Suppressor macrophage treated with lipopolysaccharide for 4 hours (primary cell): ENCODE measurements around the gene MPI.

Source experiments
- DNase-seq: peaks from one replicate; pipeline ENCODE4 v3.0.0-alpha.2; 2020

The MPI gene

GRCh38 chr15:74889883-74890664 lies at the start of gene MPI:
MPI (plus strand) TSS chr15:74890042; CDS start chr15:74890074, 32 bp downstream.
- DNase-seq: peak; percentile 89

GRCh38 chr15:74840851-74841775 lies 48.7 kb upstream of the MPI start:
- no peak for DNase-seq

DNA sequence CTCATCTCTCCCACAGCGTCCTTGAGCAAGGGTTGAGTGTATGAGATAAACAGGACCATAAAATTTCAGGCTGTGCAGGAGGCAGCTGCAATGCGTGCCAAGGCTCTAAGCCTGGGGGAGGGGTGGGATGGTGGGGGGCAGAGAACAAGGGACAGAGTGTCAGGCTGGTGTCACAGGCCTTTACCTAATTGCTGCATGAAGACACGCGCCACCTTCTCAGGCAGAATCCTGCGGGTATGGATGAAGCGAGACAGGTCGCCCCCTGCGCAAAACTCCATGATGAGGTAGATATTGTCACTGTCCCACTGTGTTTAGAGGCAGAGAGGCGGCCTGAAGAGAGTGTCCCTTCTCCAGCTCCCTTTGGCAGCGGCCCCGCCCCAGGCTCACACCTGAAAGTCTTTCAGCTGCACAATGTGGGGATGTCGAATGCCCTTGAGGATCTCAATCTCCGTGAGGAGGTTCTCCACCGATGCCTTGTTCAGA lies 47.9 kb upstream of the MPI start:
- DNase-seq: no peak

DNA sequence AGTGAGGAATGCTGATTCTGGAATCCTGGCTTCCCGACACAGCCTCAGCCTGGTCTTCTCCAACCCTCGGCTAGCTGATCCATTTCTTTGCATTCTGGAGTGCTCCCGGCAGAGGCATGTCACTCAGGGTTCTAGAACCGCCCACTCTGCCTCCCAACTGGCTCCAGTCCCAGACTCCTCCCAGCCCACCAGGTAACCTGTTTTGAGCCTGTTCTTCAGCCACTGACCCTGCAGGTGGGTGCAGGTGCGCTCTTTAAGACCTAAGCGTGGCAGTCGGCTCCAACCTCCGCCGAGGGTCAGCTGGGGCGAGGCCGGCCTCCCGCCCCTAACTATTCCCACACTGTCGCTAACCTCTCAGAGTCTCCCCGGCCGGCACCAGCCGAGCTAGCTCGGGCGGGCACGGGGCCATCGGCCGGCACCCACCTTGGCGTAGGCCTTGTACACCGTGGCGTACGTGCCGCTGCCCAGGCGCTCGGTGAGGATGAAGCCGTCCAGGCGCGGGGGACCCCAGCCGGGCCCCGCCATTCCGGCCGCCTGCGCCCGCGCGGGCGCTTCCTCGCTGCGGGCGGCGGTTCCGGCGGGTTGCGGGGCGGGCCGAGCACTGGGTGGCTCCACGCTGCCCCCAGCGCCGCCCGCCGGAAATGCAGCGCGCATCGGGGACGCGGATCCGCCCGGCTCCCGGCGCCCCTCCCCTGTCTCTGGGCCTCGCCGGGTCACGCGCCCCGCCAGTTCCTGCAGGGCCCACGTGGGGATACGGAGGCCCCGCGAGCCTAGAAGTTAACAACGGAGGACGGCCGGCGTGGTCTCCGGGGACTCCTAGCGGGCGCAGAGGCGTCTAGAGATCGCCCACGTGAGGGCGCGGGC lies 47.0 kb upstream of the MPI start, which contains the start of gene ULK3:
TSS of gene ULK3 (minus strand) at position 576 of the 864 bp plus-strand sequence. CDS start at position 525, 51 bp downstream.
- DNase-seq: peak; percentile 96

DNA sequence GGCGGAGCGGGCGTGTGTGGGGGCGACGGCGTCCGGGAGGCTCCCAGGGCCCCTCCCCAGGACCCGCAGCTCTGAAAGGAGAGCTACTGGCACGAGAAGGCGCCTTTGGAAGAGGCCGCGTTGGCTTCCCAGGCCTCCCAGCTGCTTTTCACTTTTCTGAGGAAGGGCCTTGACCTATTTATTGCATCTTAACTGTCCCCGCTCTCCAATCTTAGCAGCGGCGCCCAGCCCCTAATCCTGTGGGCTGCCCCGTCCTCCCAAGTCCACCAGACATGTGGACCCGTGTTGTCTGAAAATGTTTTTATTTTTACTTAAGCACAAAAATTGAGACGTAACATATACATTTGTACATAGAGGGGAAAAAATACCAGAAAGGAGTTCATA lies 46.4 kb upstream of the MPI start:
- DNase-seq: no peak

- no peak for DNase-seq
These were observed 45.9 kb upstream of the MPI start for GRCh38 chr15:74843891-74844299.

DNA sequence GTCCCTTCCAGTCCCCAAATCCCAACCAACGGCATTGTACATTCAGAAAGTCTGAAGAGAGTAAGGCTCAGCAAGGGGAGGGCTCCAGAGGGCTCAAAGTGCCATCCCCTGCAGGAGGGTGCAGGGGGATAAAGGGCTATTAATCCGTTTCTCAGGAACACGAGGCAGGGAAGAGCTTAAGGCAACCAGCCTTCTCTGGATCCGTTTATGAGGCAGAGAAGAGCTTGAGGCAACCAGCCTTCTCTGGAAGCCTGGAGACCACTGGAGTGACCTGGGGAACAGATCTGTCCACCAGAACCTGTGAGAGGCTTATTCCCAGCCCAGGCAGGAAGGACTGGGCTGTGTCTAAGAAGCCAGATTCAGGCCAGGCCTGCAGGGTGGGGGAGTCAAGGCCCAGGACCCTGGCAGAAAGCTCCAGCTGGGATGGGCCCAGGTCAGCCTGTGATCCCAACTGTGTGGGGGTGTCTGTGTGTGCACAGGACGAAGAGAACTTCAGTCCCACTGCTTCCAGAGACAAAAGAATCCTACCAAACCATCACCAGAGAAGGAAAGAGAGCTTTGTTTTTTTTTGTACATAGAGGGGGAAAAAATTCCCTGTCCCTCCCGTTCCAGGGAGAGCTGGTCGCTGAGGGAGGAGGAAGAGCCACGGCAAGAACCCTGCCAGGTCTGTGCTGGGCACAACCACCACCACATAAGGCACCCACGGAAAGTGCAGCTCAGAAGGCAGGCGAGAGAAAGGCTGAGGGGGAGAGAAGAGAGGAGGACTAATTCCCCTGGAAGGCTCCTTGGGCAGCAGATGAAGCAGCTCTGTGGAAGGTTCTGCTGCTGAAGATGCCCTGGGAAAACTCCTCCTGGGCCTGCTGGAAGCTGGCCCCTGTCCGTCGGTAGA lies 45.3 kb upstream of the MPI start:
- no peak for DNase-seq

DNA sequence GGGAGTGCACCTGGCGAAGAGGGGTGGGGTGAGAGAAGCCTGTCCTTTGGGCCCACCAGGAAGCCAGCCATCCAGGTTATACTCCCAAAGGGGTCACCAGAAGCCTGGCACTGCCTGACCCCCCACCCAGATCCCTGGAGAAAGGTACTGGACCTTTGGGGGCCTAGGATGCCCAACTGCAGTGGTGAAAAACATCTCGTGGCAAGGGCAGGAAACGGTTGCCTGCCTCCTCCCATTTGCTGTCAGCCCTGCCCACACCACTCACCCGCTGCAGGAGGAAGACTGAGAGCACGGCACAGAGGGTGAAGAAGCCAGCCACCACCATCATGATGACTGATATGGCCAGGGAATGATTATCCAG lies 44.7 kb upstream of the MPI start:
- DNase-seq: no peak

GRCh38 chr15:74845581-74845980 lies 44.3 kb upstream of the MPI start:
- no peak for DNase-seq

DNA sequence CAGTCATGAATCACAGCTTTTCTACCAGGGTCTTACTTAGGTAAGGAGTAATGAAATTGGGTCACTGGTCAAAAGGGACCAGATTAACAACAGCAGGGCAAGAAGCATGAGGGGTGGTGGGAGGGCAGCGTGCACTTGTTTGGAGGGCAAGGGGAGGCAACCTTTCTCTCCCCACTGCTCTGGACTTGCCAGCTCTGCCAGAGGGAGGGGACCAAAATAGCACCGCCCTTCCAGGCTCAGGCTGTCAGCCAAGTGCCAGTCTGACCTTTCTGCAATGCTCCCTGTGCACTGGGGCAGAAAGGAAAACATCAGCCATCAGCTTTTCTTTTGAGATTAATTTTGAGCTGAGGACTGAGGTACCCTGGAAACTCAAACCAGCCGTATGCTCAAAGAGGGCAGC lies 42.4 kb upstream of the MPI start:
- DNase-seq: no peak

DNA sequence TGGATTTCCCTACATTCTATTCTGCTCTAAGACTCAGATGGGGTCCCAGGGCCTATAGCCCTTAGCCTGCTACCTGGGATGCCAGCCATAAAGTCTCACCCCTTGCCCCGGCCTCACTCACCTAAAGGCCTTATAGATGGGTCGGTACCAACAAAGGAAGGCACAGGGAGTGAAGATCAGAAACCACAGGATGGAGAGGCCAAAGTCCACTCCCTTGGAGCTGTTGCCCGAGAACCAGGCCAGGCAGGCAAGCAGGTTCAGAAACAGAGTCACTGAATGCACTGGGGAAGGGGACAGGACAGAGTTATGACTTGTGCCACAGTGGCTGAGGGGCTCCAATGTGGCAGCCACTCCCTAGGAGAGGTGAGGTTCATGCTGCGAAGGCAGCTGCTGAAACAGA lies 39.4 kb upstream of the MPI start:
- DNase-seq: no peak

DNA sequence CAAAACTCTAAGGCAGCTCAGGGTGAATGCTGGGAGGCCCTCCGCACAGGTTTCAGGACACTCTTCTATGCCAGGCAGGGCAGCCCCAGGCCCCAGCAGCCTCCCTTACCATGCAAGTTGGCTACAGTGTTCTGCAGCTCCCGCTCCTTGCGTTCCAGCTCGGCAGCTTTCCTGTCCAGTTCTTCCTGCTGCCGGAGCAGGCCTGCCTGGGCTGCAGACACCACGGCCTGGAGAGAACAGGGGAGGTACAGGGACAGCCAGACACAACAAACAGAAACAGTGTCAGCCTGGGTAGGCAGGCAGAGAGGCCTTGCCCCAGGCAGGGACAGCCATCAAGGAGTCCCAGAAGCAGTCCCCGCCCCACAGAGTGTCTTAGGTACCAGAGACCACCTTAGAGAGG lies 37.9 kb upstream of the MPI start:
- no peak for DNase-seq

DNA sequence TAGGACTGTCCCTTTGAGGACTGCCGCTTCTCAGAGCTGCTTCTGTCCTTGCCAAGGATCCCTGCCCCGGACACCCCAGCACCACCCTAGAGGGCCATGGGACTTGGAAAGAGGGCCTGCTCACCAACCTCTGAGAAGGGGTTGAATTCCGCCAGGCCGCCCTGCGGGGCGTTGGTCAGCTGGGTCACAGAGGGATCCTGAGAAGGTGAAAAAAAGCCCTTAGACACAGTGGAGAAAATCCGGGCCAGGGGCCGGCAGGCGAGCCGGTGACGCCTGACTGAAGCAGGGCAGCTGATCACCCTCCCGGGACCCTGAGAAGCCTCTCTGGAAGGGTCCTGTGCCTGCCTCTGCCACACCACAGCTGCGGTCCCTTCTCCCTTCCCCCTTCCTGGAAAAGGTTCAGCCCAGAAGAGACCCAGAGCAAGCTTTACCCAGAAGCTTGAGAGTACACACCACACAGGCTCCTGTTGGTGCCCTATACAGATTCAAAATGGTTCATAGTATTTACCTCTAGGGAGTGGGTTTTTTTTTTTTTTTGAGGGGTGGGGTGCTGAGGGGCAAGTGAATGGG lies 35.3 kb upstream of the MPI start:
- DNase-seq: no peak

- no peak for DNase-seq
These were observed 34.0 kb upstream of the MPI start for GRCh38 chr15:74855857-74856256.

GRCh38 chr15:74856537-74856936 lies 33.3 kb upstream of the MPI start:
- DNase-seq: no peak

DNA sequence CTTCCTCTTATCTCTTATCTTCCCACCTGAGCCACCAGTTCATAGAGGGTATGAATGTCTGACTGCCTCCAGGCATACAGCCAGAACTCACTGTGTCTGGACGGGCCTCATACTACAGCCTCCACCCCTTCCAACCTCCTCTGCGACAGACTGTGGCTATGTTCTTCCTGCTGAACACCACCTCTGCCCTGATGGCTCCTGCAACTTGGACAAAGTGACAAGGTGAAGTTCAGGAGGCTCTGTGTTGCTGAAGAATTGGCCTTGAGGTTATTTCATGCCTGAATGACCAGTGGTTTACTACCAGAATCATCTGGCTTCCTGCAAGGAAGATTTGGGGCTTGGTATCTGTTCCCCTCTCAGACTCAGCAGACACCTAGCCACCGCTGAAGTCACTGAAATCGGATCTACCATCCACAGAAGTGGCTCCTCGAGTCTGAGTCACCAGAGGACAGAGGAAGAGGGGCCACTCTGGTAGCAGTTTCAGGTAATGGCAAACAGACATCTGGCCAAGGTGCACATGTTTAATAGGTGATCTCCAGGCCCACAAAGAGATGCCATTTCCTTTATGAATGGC lies 32.7 kb upstream of the MPI start:
- no peak for DNase-seq

GRCh38 chr15:74857671-74858368 lies 32.0 kb upstream of the MPI start:
- DNase-seq: no peak

- DNase-seq: no peak
These were observed 31.5 kb upstream of the MPI start for GRCh38 chr15:74858369-74858740.

GRCh38 chr15:74863239-74864056 lies 26.4 kb upstream of the MPI start:
- DNase-seq: no peak

- no peak for DNase-seq
These were observed 25.5 kb upstream of the MPI start for GRCh38 chr15:74864296-74864695.
